Neural progenitor cell (in vitro differentiated cells): ENCODE data around the gene TBC1D1. TPM values are rescaled to one million over a fixed set of nuclear protein-coding genes. Genes with fewer than 3 reads are reported as not detected.
"Not testable (repeated sequence)": the region's sequence is repeated elsewhere in the genome, so short reads cannot be mapped to it uniquely, and the experiment has no call there.

ENCODE experiments used
- DNase-seq: peaks from one replicate; pipeline ENCODE4 v3.0.0-alpha.2; 2016; ENCODE audit warnings: low spot score
- H2AFZ ChIP-seq: fragments of 200-600 bp; sonication (generic); replicated peaks from 2 replicates; pipeline ENCODE4 v1.6.1; 2016; ENCODE audit warnings: antibody characterized with exemption
- H3F3A ChIP-seq: fragments of 200-600 bp; sonication (generic); 2 replicates; pipeline ENCODE4 v1.6.1; 2016; ENCODE audit warnings: antibody characterized with exemption, low read depth
- H3K27ac ChIP-seq: fragments of 200-600 bp; sonication (generic); 2 replicates; pipeline ENCODE4 v1.5.1; 2016; ENCODE audit warnings: mild to moderate bottlenecking
- H3K27me3 ChIP-seq: fragments of 200-600 bp; sonication (generic); 2 replicates; pipeline ENCODE4 v1.6.1; 2016; ENCODE audit warnings: mild to moderate bottlenecking, moderate library complexity
- H3K36me3 ChIP-seq: fragments of 200-600 bp; sonication (generic); 2 replicates; pipeline ENCODE4 v1.5.1; 2016
- H3K4me1 ChIP-seq: fragments of 200-600 bp; sonication (generic); 2 replicates; pipeline ENCODE4 v1.6.1; 2016; ENCODE audit warnings: mixed run types
- H3K4me2 ChIP-seq: fragments of 200-600 bp; sonication (generic); 2 replicates; pipeline ENCODE4 v1.6.1; 2016
- H3K4me3 ChIP-seq: fragments of 200-600 bp; sonication (generic); 2 replicates; pipeline ENCODE4 v1.5.1; 2016
- H3K79me2 ChIP-seq: fragments of 200-600 bp; sonication (generic); 2 replicates; pipeline ENCODE4 v1.6.1; 2016; ENCODE audit warnings: low read depth
- H3K9ac ChIP-seq: fragments of 200-600 bp; sonication (generic); 2 replicates; pipeline ENCODE4 v1.6.1; 2016
- H3K9me3 ChIP-seq: fragments of 200-600 bp; sonication (generic); 2 replicates; pipeline ENCODE4 v1.5.1; 2016; ENCODE audit warnings: low read depth
- H4K20me1 ChIP-seq: fragments of 200-600 bp; sonication (generic); 2 replicates; pipeline ENCODE4 v1.6.1; 2016; ENCODE audit warnings: low read depth
- H3K27ac Mint-ChIP-seq: 3 replicates; pipeline ENCODE4 v1.8.0; 2021; ENCODE audit warnings: mixed read lengths
- H3K27me3 Mint-ChIP-seq: 2 replicates; pipeline ENCODE4 v1.8.0; 2022; ENCODE audit warnings: low read depth, mild to moderate bottlenecking, inconsistent platforms, moderate library complexity, mixed read lengths; ENCODE audit not compliant: insufficient read depth
- H3K36me3 Mint-ChIP-seq: 3 replicates; pipeline ENCODE4 v1.8.0; 2021; ENCODE audit warnings: mixed read lengths
- H3K4me1 Mint-ChIP-seq: 3 replicates; pipeline ENCODE4 v1.8.0; 2021; ENCODE audit warnings: mixed read lengths
- H3K4me3 Mint-ChIP-seq: 3 replicates; pipeline ENCODE4 v1.8.0; 2021; ENCODE audit warnings: mild to moderate bottlenecking, moderate library complexity, mixed read lengths
- H3K9me3 Mint-ChIP-seq: 3 replicates; pipeline ENCODE4 v1.8.0; 2020; ENCODE audit warnings: mixed read lengths
- EZH2 ChIP-seq: fragments of 200-600 bp; sonication (generic); IDR thresholded peaks from 2 replicates; pipeline ENCODE4 v1.6.1; 2017; ENCODE audit warnings: antibody characterized with exemption, mild to moderate bottlenecking, moderate library complexity
- EZH2phosphoT487 ChIP-seq: fragments of 200-600 bp; sonication (generic); IDR thresholded peaks from 2 replicates; pipeline ENCODE4 v1.6.1; 2017; ENCODE audit warnings: antibody characterized with exemption
- total RNA-seq: library from RNA; depleted of rRNA; stranded (reverse); fragments of >200 nt; gene quantifications from 2 replicates; pipeline ENCODE4 v1.2.3, GENCODE V29; 2015; ENCODE audit warnings: low replicate concordance
- TF ChIP-seq, protein P1 (sequence below): fragments of 200-600 bp; sonication (generic); IDR thresholded peaks from 2 replicates; pipeline ENCODE4 v1.5.1; 2017; ENCODE audit warnings: antibody characterized with exemption, mild to moderate bottlenecking

The TBC1D1 gene
- total RNA-seq, 1 donor from 2014 or later = 208 TPM

- TF ChIP-seq EZH2 = no peak
- TF ChIP-seq, protein P1, sequence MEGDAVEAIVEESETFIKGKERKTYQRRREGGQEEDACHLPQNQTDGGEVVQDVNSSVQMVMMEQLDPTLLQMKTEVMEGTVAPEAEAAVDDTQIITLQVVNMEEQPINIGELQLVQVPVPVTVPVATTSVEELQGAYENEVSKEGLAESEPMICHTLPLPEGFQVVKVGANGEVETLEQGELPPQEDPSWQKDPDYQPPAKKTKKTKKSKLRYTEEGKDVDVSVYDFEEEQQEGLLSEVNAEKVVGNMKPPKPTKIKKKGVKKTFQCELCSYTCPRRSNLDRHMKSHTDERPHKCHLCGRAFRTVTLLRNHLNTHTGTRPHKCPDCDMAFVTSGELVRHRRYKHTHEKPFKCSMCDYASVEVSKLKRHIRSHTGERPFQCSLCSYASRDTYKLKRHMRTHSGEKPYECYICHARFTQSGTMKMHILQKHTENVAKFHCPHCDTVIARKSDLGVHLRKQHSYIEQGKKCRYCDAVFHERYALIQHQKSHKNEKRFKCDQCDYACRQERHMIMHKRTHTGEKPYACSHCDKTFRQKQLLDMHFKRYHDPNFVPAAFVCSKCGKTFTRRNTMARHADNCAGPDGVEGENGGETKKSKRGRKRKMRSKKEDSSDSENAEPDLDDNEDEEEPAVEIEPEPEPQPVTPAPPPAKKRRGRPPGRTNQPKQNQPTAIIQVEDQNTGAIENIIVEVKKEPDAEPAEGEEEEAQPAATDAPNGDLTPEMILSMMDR = no peak
- TF ChIP-seq EZH2phosphoT487 = no peak
- Histone ChIP-seq H3K27ac (no peak overlapping the region), H3K9me3 (no peaks in the 10 kb centered on the region), H3K4me3 (no peak overlapping the region), H3K4me2 (no peak overlapping the region), H2AFZ (no peak overlapping the region), H3F3A (peaks cover 24% of the 10 kb centered on the region), H3K27me3 (no peaks in the 10 kb centered on the region), H3K79me2 (peaks cover 8% of the 10 kb centered on the region), H4K20me1 (peaks cover 6% of the 10 kb centered on the region), H3K9ac (no peak overlapping the region), H3K4me1 (peaks cover 15% of the 10 kb centered on the region), H3K36me3 (no peaks in the 10 kb centered on the region)
- no peaks in the 10 kb centered on the region for H3K27me3 Mint-ChIP-seq
- no peak overlapping the region for H3K4me3 Mint-ChIP-seq
- no peaks in the 10 kb centered on the region for H3K36me3 Mint-ChIP-seq
- peaks cover 10% of the 10 kb centered on the region for H3K4me1 Mint-ChIP-seq
- no peak for DNase-seq
- no peak overlapping the region for H3K27ac Mint-ChIP-seq
- H3K9me3 Mint-ChIP-seq = peaks cover 7% of the 10 kb centered on the region
Measured at GRCh38 chr4:37973441-37973840, 82.6 kb downstream of the TBC1D1 start.

DNA sequence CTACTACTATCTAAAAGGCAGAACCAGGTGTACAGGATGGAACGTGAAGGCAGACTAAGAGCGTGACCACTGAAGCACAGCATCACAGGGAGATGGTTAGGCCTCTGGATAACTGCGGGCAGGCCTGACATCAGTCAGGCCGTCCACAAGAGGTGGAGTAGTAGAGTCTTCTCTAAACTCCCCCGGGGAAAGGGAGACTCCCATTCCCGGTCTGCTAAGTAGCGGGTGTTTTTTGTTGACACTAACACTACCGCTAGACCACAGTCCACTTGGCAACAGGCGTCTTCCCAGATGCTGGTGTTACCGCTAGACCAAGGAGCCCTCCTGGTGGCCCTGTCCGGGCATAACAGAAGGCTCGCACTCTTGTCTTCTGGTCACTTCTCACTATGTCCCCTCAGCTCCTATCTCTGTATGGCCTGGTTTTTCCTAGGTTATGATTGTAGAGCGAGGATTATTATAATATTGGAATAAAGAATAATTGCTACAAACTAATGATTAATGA lies 84.5 kb downstream of the TBC1D1 start:
- H3K9me3 ChIP-seq, H3K9ac ChIP-seq, H3K36me3 ChIP-seq, H3K27me3 ChIP-seq, H2AFZ ChIP-seq, H3K27ac ChIP-seq, H3K36me3 Mint-ChIP-seq, H3K27ac Mint-ChIP-seq, H3K4me3 Mint-ChIP-seq, H3K4me3 ChIP-seq, H3K27me3 Mint-ChIP-seq, DNase-seq, H3K9me3 Mint-ChIP-seq, H3K4me2 ChIP-seq: not testable (repeated sequence)
- H3F3A ChIP-seq = peaks cover 24% of the 10 kb centered on the region
- H4K20me1 ChIP-seq = peaks cover 13% of the 10 kb centered on the region
- H3K79me2 ChIP-seq = peaks cover 28% of the 10 kb centered on the region
- peaks cover 12% of the 10 kb centered on the region for H3K4me1 Mint-ChIP-seq
- H3K4me1 ChIP-seq = peaks cover 17% of the 10 kb centered on the region

DNA sequence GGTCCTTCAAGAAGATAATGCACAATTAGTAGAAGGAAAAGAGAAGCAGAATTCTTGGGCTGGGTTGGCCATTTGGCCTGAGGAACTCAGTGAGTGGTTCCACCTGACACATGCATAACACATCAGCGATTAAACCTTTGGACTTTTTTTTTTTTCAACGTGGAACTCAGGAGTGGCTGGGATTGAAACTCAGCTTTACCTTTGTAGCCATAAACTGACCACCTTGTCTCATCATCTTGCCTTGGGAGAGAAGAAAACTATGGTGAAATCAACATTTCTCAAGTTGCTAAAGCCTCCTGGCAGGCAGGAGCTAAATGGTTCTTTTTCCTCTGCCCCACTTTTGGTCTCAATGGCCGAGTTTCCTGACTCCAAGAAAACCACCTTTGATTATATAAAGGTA lies 85.6 kb downstream of the TBC1D1 start:
- H3K9ac ChIP-seq = no peak overlapping the region
- no peaks in the 10 kb centered on the region for H3K9me3 ChIP-seq
- no peak for TF ChIP-seq EZH2
- TF ChIP-seq, protein P1 = no peak
- no peak for TF ChIP-seq EZH2phosphoT487
- Mint-ChIP-seq H3K27ac (peak overlapping the region; percentile 60), H3K27me3 (no peaks in the 10 kb centered on the region), H3K4me3 (peak overlapping the region; percentile 86), H3K4me1 (peaks cover 16% of the 10 kb centered on the region), H3K36me3 (no peaks in the 10 kb centered on the region), H3K9me3 (peaks cover 3% of the 10 kb centered on the region)
- peak overlapping the region; percentile 74 for H2AFZ ChIP-seq
- H3K4me1 ChIP-seq = peaks cover 17% of the 10 kb centered on the region
- H3K4me2 ChIP-seq = peak overlapping the region; percentile 81
- H3K79me2 ChIP-seq = peaks cover 39% of the 10 kb centered on the region
- H3K36me3 ChIP-seq = no peaks in the 10 kb centered on the region
- peaks cover 19% of the 10 kb centered on the region for H4K20me1 ChIP-seq
- no peaks in the 10 kb centered on the region for H3K27me3 ChIP-seq
- H3K27ac ChIP-seq = peak overlapping the region; percentile 95
- peak overlapping the region; percentile 73 for H3K4me3 ChIP-seq
- peaks cover 24% of the 10 kb centered on the region for H3F3A ChIP-seq
- DNase-seq = no peak

DNA sequence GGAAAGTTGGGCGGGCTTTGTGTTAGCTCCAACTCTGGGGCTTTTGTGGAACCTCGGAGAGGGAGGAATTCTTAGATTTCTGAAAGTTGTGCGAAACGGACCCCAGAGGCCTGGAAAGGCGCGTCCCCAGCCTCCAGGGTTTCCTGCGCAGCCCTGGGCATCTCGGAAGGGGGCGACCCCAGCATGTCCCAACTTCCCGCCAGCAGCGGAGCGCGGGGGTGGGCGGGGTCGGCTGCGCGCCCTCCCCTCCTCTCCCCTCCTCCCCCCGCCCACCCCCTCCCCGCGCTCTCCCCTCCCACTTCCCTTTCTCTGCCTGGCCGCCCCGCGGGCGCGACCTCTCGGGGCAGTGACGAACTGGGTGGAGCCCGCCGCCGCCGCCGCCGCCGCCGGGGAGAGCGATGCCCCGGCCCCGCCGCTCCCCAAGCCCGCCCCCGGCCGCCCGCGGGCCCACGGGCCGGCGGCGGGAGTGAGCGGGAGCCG lies 86.1 kb downstream of the TBC1D1 start:
- peak overlapping the region; percentile 95 for H3K27ac ChIP-seq
- peaks cover 24% of the 10 kb centered on the region for H3F3A ChIP-seq
- TF ChIP-seq EZH2phosphoT487 = no peak
- no peak for TF ChIP-seq EZH2
- TF ChIP-seq, protein P1 = peak; percentile 32
- Mint-ChIP-seq H3K27me3 (no peaks in the 10 kb centered on the region), H3K27ac (peak overlapping the region; percentile 60), H3K9me3 (no peaks in the 10 kb centered on the region), H3K4me1 (peaks cover 17% of the 10 kb centered on the region), H3K4me3 (peak overlapping the region; percentile 86), H3K36me3 (no peaks in the 10 kb centered on the region)
- peak; percentile 94 for DNase-seq
- peak overlapping the region; percentile 74 for H2AFZ ChIP-seq
- no peak overlapping the region for H3K9ac ChIP-seq
- H3K36me3 ChIP-seq = no peaks in the 10 kb centered on the region
- H3K4me1 ChIP-seq = peaks cover 17% of the 10 kb centered on the region
- H3K9me3 ChIP-seq = no peaks in the 10 kb centered on the region
- peak overlapping the region; percentile 73 for H3K4me3 ChIP-seq
- H3K4me2 ChIP-seq = peak overlapping the region; percentile 92
- H3K79me2 ChIP-seq = peaks cover 44% of the 10 kb centered on the region
- no peaks in the 10 kb centered on the region for H3K27me3 ChIP-seq
- peaks cover 24% of the 10 kb centered on the region for H4K20me1 ChIP-seq
